Measurements from ENCODE around the gene MTMR10. TPM values are rescaled to one million over a fixed set of nuclear protein-coding genes. Genes with fewer than 3 reads are reported as not detected.

Gene MTMR10
- polyA plus RNA-seq, 1 of the 3 experiments (the other 2 are of a cell fraction), result 6.4 TPM

- Histone ChIP-seq H3K36me3 (replicated peaks in 1 of 2; ENCODE audit: control insufficient read depth in 1 of 2, insufficient read depth in 2 of 2, low read length in 1 of 2) (peaks cover 56% of the 10 kb centered on the region in 2 experiments), H3K27me3 (ENCODE audit: insufficient read depth) (no peaks in the 10 kb centered on the region), H2AFZ (ENCODE audit: low read depth) (no peak overlapping the region), H3K4me1 (ENCODE audit: control insufficient read depth in 1 of 2, insufficient read depth in 2 of 2, low read depth in 1 of 2, low read length in 1 of 2) (peaks cover 0 to 34% of the 10 kb centered on the region in 2 experiments; a peak in 2 of 4 replicates), H3K4me2 (no peak overlapping the region), H3K9me3 (no peaks in the 10 kb centered on the region), H3K9ac (no peak overlapping the region), H3K4me3 (ENCODE audit: low read depth in 2 of 2, low read length in 1 of 2) (no peak overlapping the region), H3K27ac (ENCODE audit: low read depth in 2 of 2, low read length in 1 of 2) (no peak overlapping the region), H3K79me2 (ENCODE audit: insufficient read depth) (no peaks in the 10 kb centered on the region), H3K9me2 (no peaks in the 10 kb centered on the region), H4K20me1 (ENCODE audit: insufficient read depth) (no peaks in the 10 kb centered on the region), H3F3A (replicated peaks; ENCODE audit: insufficient read depth) (no peaks in the 10 kb centered on the region)
- ChIA-PET POLR2A (interaction anchor here (0.7 kb wide), 1 partner anchor 10 kb away, joined by 3 read pairs; no protein-coding TSS in a partner anchor), CTCF (interaction anchor here (1.3 to 1.9 kb wide), 3 partner anchors 9 to 212 kb away, joined by 4 to 6 read pairs (median 4); no protein-coding TSS in a partner anchor)
- DNase-seq, result no peak
- WGBS (ENCODE audit: low lambda C conversion rate), result 95% methylated on average over 5 of the region's 5 CpGs
- TF ChIP-seq GABPA (IDR thresholded peaks at IDR 0.05; ENCODE audit: low read depth) (no peak), TEAD4 (IDR thresholded peaks at IDR 0.05; ENCODE audit: borderline replicate concordance, insufficient read depth) (no peak), RFX5 (IDR thresholded peaks at IDR 0.05; ENCODE audit: low read length) (no peak), ZBTB33 (IDR thresholded peaks at IDR 0.05; ENCODE audit: borderline replicate concordance, low read depth) (no peak), MXI1 (IDR thresholded peaks at IDR 0.05; ENCODE audit: low read depth, low read length) (no peak), YY1 (IDR thresholded peaks at IDR 0.05; ENCODE audit: low read depth) (no peak), USF1 (IDR thresholded peaks at IDR 0.05; ENCODE audit: borderline replicate concordance, low read depth) (no peak), RXRA (IDR thresholded peaks at IDR 0.05; ENCODE audit: borderline replicate concordance, low read depth) (no peak), CTCF (IDR thresholded peaks at IDR 0.05) (no peak), MEF2A (IDR thresholded peaks at IDR 0.05; ENCODE audit: borderline replicate concordance, low read depth) (no peak), JUND (IDR thresholded peaks at IDR 0.05) (no peak), ELF1 (IDR thresholded peaks at IDR 0.05) (no peak), USF2 (IDR thresholded peaks at IDR 0.05; ENCODE audit: borderline replicate concordance, low read depth, low read length) (no peak), FOSL2 (IDR thresholded peaks at IDR 0.05; ENCODE audit: borderline replicate concordance, low read depth) (no peak)
Measured at GRCh38 chr15:30918366-30918765, 73.1 kb downstream of the MTMR10 start.
